HPDE6-E6E7 (cell line): ENCODE data around the gene SEMA7A.
"Not testable (repeated sequence)": the region's sequence is repeated elsewhere in the genome, so short reads cannot be mapped to it uniquely, and the experiment has no call there.

Source experiments
- DNase-seq: peaks from one replicate; pipeline ENCODE4 v3.0.0; 2011; ENCODE audit warnings: missing footprints; ENCODE audit errors: extremely low spot score

Gene SEMA7A

GRCh38 chr15:74399511-74400312 lies 34.0 kb downstream of the SEMA7A start:
- DNase-seq: no peak

GRCh38 chr15:74399100-74399499 lies 34.7 kb downstream of the SEMA7A start:
- DNase-seq: no peak

- no peak for DNase-seq
Observed at GRCh38 chr15:74398183-74398582, 35.6 kb downstream of the SEMA7A start.

GRCh38 chr15:74397239-74398068 lies 36.3 kb downstream of the SEMA7A start:
- no peak for DNase-seq

- peak; percentile 96 for DNase-seq
Observed at GRCh38 chr15:74396445-74397238, 37.1 kb downstream of the SEMA7A start.

- DNase-seq: no peak
Observed at GRCh38 chr15:74396146-74396438, 37.7 kb downstream of the SEMA7A start.

GRCh38 chr15:74395319-74396145 lies 38.2 kb downstream of the SEMA7A start:
- DNase-seq: no peak

- no peak for DNase-seq
Observed at GRCh38 chr15:74394090-74394846, 39.5 kb downstream of the SEMA7A start.

GRCh38 chr15:74393423-74393822 lies 40.3 kb downstream of the SEMA7A start:
- DNase-seq: no peak

GRCh38 chr15:74392902-74393301 lies 40.9 kb downstream of the SEMA7A start:
- no peak for DNase-seq

- DNase-seq: no peak
Observed at GRCh38 chr15:74392451-74392830, 41.3 kb downstream of the SEMA7A start.

- no peak for DNase-seq
Observed at GRCh38 chr15:74391582-74392450, 41.9 kb downstream of the SEMA7A start.

GRCh38 chr15:74390647-74391288 lies 43.0 kb downstream of the SEMA7A start:
- no peak for DNase-seq

GRCh38 chr15:74390049-74390646 lies 43.6 kb downstream of the SEMA7A start:
- DNase-seq: not testable (repeated sequence)

- DNase-seq: no peak
Observed at GRCh38 chr15:74389241-74390048, 44.3 kb downstream of the SEMA7A start.

GRCh38 chr15:74388363-74388951 lies 45.3 kb downstream of the SEMA7A start:
- DNase-seq: no peak

- no peak for DNase-seq
Observed at GRCh38 chr15:74387621-74388362, 46.0 kb downstream of the SEMA7A start.
